HG02943 (cell line): ENCODE measurements around the gene CLTRN.
"Not testable (repeated sequence)": the region's sequence is repeated elsewhere in the genome, so short reads cannot be mapped to it uniquely, and the experiment has no call there.

Experiments used
- ATAC-seq: cut with Tn5 transposase; IDR thresholded peaks from one replicate; pipeline ENCODE4 v1.9.1; 2021; ENCODE audit warnings: mild to moderate bottlenecking, low read depth, moderate library complexity; ENCODE audit not compliant: unreplicated experiment

CLTRN gene

GRCh38 chrX:15653961-15654360 is 10.6 kb downstream of the CLTRN start:
- no peak for ATAC-seq

GRCh38 chrX:15647510-15647909 is 17.1 kb downstream of the CLTRN start:
- not testable (repeated sequence) for ATAC-seq

GRCh38 chrX:15646543-15646942 is 18.1 kb downstream of the CLTRN start:
- ATAC-seq, result no peak

GRCh38 chrX:15646031-15646430 is 18.6 kb downstream of the CLTRN start:
- ATAC-seq, result no peak

GRCh38 chrX:15645266-15645665 is 19.3 kb downstream of the CLTRN start:
- ATAC-seq, result no peak

- ATAC-seq, result no peak
These were observed 20.1 kb downstream of the CLTRN start for GRCh38 chrX:15644560-15644872.

- no peak for ATAC-seq
These were observed 20.6 kb downstream of the CLTRN start for GRCh38 chrX:15643786-15644559.

GRCh38 chrX:15631637-15632036 is 33.0 kb downstream of the CLTRN start:
- no peak for ATAC-seq

- no peak for ATAC-seq
These were observed 41.6 kb downstream of the CLTRN start for GRCh38 chrX:15623054-15623453.

- ATAC-seq, result no peak
These were observed 45.4 kb downstream of the CLTRN start for GRCh38 chrX:15619053-15619755.

GRCh38 chrX:15617111-15617510 is 47.5 kb downstream of the CLTRN start:
- ATAC-seq, result no peak

- no peak for ATAC-seq
These were observed 48.1 kb downstream of the CLTRN start for GRCh38 chrX:15616531-15616930.

- no peak for ATAC-seq
These were observed 57.5 kb downstream of the CLTRN start for GRCh38 chrX:15607067-15607466.

- ATAC-seq, result no peak
These were observed 58.5 kb downstream of the CLTRN start for GRCh38 chrX:15606136-15606535.

- no peak for ATAC-seq
These were observed 59.4 kb downstream of the CLTRN start for GRCh38 chrX:15605226-15605625.

- ATAC-seq, result no peak
These were observed 61.8 kb downstream of the CLTRN start for GRCh38 chrX:15602761-15603160.

GRCh38 chrX:15601932-15602331 is 62.7 kb downstream of the CLTRN start:
- no peak for ATAC-seq

- ATAC-seq, result no peak
These were observed 63.9 kb downstream of the CLTRN start, which contains the start of gene ACE2 for GRCh38 chrX:15600745-15601144. Gene ACE2 (minus strand): TSS chrX:15600960. CDS start chrX:15600911, 49 bp downstream.

GRCh38 chrX:15600049-15600448 is 64.6 kb downstream of the CLTRN start:
- ATAC-seq, result no peak

GRCh38 chrX:15599461-15599860 is 65.1 kb downstream of the CLTRN start:
- no peak for ATAC-seq

- ATAC-seq, result no peak
These were observed 66.6 kb downstream of the CLTRN start for GRCh38 chrX:15598026-15598425.

GRCh38 chrX:15594371-15594770 is 70.2 kb downstream of the CLTRN start:
- ATAC-seq, result no peak
